Measurements from ENCODE around the gene RNF148.

DNA sequence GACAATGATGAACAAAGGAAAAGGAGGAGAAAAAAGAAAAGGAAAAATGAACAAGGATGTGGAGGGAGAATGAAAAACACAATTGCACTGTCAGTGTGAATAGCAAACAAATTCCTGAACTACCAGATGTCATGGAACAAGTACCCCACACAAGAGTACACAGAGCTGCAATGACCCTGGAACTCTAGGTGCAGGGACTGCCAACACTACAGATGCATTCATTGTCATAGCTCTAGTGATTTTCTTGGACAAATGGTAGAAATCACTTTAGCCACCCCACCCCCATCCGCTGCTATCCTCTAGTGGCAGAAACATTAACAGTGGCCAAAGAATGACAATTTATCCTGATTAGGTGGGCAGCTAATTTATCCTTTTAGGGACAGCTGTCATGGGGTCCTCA is 6.9 kb downstream of the RNF148 start:
- no peak for TF ChIP-seq POLR2A (IDR thresholded peaks at IDR 0.05)
- TF ChIP-seq, protein P1, sequence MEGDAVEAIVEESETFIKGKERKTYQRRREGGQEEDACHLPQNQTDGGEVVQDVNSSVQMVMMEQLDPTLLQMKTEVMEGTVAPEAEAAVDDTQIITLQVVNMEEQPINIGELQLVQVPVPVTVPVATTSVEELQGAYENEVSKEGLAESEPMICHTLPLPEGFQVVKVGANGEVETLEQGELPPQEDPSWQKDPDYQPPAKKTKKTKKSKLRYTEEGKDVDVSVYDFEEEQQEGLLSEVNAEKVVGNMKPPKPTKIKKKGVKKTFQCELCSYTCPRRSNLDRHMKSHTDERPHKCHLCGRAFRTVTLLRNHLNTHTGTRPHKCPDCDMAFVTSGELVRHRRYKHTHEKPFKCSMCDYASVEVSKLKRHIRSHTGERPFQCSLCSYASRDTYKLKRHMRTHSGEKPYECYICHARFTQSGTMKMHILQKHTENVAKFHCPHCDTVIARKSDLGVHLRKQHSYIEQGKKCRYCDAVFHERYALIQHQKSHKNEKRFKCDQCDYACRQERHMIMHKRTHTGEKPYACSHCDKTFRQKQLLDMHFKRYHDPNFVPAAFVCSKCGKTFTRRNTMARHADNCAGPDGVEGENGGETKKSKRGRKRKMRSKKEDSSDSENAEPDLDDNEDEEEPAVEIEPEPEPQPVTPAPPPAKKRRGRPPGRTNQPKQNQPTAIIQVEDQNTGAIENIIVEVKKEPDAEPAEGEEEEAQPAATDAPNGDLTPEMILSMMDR (IDR thresholded peaks at IDR 0.05): no peak
